SK-N-MC (cell line): ENCODE results near the gene NPTXR.

ENCODE experiments used
- EZH2 ChIP-seq: fragments of 200-600 bp; sonication (generic); IDR thresholded peaks from one replicate; pipeline ENCODE4 v1.6.1; 2017; ENCODE audit warnings: antibody characterized with exemption
- FOXP2 ChIP-seq: optimal IDR thresholded peaks from 2 replicates; pipeline ENCODE3; 2011; ENCODE audit warnings: mild to moderate bottlenecking, moderate library complexity; ENCODE audit not compliant: insufficient read depth; ENCODE audit errors: extremely low read length, control extremely low read depth
- POLR2AphosphoS5 ChIP-seq: IDR thresholded peaks from 2 replicates; pipeline ENCODE4 v1.6.1; 2012; ENCODE audit warnings: mild to moderate bottlenecking, low read depth, low read length, borderline replicate concordance

GRCh38 chr22:38782402-38783094 is 61.3 kb downstream of the NPTXR start:
- TF ChIP-seq EZH2 (no peak), POLR2AphosphoS5 (no peak), FOXP2 (no peak)
